ENCODE data around the gene OGFR.

Gene OGFR

DNA sequence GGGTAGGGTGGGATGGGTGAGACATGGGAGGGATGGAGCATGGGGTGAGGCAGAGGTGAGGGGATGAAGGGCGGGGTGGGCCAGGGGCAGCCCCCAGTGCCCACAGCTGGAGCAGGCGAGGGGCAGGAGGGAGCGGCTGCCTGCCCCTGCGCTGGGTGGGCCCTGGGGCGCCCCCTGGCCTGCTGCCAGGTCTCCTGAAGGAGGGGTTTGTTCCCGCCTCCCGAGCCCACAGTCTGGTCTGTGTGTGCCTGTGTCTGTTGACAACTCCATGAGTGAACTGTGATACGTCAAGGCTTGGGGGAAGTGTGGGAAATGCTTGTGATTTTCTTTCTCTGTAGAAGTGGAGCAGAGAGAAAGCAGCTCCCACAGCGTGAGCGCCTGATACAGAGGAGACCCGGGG, 19.2 kb upstream of the OGFR start:
- DNase-seq: no peak

DNA sequence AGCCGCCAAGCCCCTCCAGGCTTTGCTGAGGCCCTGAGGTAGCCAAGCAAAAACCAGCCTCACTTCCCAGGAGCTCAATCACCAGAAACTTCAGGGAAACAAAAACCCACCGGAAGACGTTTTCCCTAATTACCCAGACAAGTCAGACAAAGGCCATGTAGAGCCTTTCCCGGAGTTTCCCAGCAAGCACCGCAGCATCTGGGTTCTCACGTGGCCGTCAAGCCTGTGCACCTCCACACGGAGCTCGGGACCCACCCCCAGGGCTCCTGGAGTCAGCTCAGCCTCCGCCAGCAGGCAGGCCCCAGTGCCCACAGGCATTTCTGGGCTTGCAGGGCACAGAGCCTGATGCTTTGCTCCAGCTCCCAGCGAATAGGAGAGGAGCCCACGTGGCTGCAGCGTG, 18.5 kb upstream of the OGFR start:
- no peak for DNase-seq

DNA sequence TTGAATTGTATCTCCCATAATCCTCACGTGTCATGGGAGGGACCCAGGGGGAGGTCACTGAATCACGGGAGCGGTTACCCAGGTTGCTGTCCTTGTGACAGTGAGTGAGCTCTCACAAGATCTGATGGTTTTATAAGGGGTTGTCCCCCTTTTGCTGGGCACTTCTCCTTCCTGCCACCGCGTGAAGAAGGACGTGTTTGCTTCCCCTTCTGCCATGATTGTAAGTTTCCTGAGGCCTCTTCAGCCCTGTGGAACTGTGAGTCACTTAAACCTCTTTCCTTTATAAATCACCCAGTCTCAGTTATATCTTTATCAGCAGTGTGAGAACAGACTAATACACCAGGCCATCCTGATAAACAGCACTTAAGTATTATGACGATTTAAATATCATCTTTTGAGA, 17.3 kb upstream of the OGFR start:
- DNase-seq: no peak

DNA sequence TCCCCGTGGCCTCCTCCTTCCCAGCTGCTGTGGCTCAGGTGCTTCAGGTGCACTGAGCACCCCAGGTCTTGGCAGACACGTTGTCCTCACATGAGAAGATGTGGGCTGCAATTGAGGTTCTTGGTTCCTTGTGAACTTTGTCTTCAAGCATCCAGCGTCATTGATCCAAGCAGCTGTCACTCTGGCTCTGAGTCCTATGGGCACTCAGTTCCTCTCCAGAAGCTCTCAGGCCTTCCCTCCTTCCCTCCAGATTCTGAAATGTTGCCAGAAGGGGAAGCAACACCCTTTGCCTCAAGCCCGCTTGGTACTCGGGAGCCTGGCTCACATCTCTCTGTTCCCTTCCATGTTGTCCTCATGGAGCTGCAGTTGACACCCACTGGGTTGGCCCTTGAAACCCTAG, 16.8 kb upstream of the OGFR start:
- no peak for DNase-seq

DNA sequence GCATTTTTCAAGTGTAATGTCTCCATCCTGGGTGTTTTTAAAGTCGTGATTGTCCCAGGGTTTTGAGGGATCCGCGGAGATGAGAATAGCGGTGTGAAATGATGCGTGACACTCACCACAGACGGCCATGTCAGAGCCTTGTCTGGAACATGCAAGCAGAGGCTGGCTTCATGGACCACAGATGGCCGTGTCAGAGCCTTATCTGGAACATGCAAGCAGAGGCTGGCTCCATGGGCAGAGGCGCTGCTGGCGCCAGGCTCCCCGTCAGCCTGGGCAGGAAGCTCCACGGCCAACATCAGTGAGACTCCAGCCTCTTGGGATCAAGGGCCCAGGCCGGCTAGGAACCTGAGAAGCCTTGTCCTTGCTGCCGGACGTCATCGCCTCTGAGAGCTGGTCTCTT, 16.0 kb upstream of the OGFR start:
- no peak for DNase-seq

DNA sequence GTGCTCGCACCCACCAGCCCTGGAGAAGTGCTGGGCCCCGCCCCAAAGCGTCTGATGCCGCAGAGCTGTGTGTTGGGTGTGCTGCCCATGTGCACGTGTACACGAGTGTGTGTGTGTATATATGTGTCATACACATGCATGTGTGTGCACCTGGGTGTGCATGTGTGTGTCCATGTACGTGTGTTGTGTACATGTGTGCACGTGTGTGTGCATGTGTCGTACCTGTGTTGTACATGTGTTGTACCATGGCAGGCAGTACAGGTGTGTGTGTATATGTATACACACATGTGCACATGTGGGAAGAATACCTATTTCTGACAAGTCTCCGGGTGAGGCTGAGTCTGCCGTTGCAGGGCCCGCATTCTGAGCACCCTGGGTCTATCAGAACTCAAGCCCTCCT, 14.6 kb upstream of the OGFR start:
- no peak for DNase-seq

DNA sequence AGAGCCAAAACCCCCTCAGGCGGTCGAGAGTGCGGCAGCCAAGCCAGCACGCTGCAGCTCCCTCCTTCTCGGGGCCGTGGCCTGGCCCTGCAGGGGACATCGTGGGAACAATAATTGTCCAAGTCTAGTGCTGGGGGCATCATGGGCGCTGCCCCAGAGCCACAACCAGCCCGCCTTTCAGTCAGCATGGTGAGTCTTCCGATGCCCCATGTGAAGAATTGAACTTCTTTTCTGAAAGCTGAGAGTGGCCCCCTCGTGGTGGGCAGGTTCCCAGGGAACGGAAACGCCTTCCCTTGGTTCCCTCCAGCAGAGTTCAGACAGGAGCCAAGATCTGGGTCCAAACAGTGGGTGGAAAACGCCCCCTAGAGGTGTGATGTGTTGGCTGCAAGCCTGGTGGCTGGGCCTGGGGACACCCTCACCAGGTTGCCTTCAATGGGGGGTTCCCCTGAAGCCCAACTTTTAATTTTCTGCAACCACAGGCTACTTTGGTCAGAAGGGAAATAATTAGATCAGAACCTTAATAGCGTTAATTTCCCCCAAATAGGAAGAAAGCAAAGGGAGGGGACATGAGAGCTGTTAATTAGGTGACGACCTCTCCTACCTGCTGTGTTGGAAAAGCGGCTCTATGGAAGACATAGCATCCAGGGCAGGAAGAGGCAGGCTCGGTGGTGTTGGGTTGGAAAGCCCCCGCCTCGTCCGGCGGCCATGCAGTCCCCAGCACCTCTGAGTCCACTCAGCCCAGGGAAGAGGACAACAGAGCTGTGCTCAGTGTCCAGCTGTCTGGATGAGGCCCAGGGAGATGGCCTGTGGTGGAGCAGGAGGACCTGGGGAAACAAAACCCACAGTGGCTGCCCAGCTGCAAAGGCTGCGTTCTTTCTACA, 13.1 kb upstream of the OGFR start:
- peak; percentile 89 for DNase-seq

DNA sequence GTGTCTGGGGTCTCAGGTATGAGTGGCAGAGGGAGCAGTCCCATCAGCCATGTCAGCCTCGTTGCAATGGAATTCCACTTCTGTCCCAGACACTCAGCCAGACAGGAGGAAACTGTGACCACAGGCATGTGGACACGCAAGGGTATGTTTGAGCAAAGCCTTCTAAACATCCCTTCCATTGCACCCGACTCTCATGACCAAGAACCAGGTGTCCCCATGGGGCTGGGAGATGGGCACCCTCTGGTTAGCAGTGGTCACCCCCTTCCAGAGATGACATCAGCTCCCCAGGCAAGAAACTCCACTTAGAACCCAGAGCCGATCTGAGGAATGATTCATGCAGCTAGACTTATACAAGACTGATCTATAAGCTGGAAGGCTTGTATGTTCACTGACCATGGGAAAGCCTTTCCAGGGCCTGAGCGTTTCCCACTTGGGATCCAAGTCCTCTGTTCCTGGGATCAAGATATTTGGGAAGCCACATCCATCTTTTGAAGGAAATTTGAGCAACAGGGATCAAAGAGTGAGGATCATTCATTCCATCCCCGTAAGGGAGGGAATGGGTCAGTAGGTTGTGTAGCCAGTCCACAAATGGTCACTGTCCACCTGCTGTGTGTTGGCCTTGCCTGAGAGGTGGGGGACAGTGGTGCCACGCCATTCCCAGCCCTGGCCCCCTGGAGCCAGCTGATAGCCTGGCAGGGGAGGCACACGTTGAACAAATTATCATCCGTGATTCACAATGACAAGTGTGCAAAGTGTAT, 12.3 kb upstream of the OGFR start:
- DNase-seq: peak; percentile 66

DNA sequence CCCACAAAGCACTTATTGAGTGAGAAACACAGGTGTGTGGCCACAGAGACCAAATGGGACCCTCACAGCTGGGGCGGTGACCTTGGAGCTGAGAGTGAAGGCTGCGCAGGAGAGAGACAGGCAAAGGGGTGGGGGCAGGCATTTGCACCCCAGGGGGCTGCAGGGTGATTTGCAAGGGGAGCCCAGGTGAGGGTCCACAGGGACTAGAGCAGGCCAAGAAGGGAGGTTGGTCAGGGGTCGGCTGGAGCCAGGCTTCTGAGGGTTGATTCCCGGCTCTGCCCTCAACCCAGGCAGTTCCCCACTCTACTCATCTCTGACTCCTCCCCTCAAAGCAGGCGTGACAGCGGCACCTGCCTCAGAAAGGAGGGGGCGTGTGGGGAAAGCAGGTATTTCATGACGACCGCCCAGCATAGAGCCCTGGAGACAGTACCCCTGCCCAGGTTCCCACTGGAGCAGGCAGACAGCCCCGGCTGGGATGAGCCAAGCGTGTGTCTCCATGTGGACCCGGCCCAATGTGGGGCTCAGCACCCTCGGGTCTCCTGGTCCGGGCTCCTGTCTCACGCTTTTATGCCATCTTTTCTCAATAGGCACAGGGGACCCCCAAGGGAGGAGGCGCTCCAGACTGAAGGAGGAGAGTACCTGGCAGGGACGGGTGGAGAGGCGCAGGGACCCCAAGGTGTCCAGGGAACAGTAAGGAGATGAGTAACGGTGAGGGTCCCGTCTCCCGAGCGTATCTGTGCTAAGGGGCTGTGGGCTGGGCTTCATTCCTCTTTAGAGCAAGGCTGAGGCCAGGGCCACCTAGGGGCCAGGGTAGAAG, 11.5 kb upstream of the OGFR start:
- no peak for DNase-seq

DNA sequence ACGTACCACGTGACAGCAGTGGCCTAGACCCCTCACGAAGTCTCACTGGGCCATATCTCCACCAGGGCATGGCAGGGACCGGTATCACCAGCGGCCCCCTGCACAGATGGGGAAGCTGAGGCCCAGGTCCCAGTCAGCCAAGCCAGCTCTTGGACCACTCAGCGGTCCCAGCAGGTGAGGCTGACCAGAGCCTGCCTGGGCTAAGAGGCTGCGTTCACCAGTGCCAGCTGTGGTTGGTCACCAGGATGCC, 11.0 kb upstream of the OGFR start:
- no peak for DNase-seq

DNA sequence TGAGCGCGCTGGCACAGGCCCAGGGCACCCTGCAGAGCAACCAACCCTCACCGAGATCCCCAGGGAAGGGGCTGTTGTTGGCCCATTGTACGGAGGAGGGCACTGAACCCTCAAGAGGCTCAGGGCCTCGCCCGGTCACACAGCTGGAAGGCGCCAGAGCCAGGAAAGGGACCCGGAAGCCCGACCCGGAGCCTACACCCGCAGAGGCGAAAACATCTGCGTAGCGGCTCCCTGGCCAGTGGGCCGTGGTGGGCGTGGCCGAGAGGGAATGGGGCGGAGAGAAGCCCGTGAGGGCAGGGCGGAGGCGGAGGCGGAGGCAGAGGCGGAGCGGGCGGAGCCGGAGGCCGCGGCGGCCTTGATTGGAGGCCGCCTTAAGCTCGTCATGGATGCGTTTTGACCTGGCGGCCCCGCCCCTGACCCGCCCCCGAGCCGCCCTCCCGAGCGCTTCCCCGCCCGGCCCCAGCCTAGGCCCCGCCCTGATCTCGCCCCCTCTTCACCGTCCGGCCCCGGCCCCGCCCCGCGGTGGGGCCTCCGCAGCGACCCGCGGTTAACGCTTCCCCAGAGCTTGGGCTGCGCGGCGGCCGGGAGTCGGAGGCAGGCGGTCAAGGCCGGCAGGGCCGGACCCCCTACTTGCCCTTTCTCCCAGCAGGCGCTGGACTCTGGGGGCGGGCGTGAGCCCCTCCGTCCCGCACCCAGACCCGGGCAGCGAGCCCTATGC, 10.5 kb upstream of the OGFR start:
- peak; percentile 95 for DNase-seq

DNA sequence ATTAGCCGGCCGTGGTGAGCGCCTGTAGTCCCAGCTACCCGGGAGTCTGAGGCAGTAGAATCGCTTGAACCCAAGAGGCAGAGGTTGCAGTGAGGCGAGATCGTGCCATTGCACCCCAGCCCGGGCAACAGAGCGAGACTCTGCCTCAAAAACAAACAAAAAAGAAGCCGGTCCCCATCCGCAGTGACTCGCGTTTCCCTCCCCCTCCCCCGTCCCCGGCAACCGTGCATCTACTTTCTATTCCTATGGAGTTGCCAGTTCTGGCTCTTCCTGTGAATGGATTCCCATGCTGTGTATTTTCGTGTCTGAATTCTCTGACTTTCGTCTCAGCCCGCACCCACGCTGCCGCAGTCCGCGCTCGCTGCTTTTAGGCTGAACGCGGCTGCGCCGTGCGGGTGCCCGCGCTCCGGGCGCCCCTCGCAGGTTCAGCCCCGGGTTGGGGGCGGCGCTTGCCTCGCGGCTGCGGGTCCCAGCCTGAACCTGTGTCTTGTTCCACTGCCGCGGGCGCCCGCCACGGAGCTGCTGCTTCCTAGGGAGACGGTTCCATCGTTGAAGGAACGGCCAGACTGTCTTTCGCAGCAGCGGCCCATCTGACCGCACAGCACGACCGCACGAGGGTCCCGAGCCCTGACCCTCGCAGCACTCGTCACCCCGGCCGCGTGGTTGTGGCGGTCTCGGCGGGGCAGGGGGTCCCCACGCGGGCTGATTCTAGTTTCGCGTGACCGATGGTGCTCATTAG, 9.4 kb upstream of the OGFR start:
- peak; percentile 49 for DNase-seq

DNA sequence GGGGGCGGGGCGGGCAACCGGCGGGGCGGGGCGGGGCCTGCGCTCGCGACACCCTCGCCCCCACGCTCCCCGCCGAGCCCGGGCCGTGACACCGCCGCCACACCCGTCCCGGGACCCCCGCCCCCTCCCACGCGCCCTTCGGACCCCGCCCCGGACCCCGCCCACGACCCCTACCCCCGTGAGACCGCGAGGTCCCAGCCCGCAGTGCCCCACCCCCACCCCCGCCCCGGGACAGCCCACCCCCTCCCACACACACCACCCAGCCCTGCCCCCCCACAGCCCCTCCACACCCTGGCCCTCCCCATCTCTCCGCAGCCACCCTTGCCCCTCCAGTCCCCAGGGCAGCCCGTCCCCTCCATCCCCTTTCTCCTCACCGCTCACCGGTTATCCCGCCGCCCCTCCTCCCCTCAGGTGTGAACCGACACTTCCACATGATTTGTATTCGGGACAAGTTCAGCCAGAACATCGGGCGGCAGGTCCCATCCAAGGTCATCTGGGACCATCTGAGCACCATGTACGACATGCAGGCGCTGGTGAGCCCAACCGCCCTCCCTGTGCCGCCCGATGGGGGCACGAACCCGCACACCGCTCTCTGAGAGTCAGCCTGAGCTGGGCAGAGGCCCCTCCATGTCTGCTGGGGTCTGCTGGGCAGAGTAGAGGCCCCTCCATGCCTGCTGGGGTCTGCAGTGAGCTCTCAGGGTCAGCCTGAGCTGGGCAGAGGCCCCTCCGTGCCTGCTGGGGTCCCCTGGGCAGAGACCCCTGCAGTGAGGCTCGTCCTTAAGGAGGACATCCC, 7.7 kb upstream of the OGFR start:
- no peak for DNase-seq

DNA sequence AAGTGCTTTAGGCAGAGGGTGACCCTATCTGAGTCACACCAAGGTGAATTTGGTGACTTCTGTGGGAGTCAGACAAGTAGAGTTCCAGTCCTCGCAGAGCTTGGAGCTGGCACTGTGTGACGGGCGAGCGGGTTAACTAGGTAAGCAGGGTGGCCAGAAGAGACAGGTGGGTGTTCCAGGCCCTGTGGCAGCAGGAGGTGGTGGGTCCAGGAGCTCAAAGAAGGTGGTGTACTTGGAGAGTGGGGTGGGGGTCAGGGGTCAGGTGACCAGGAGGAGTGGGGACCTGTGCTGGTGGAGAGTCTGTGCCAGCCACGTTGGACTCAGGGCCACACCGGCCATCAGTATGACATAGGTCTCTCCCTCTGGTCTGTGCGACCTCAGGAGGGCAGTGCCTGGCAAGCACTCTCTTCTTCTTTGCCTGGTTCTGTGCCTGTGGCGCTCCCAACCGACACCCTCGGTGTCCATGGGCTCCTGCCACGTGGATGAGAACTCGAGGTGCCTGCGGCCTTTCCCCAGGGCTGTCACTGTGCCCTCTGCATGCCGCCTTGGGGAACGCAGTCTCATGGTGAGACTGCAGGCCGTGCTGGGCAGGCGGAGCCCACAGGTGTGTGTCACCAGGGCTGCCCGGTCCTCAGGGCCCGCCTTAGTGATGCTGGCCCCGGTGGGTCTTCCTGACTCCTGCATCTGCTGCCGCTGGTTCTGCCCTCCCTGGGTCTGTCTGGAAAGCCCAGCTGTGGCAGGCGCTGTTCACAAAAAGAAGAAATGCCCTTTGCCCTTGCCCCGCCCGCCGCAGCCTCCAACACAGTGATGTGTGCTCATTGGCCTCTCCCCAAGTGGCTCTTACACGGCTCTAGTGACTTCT, 6.7 kb upstream of the OGFR start:
- DNase-seq: no peak

DNA sequence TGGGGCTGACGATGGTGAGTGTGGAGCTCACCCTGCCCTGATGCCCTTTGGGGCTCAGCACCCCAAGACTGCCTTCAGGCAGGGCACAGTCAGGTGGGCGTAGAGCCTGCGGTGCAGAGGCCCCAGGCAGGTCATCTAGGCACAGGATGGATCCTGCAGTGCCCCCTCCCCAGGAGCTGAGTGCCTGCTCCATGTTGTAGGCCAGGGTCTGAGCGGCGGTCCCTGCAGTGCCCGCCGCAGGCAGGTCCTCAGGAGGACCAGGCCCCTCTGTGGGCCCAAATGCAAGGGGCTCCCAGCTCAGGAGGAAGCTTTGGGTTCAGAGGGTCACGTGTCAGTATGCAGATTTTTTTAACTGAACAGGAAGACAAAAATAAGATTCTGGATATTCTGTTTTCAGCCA, 5.6 kb upstream of the OGFR start:
- no peak for DNase-seq

DNA sequence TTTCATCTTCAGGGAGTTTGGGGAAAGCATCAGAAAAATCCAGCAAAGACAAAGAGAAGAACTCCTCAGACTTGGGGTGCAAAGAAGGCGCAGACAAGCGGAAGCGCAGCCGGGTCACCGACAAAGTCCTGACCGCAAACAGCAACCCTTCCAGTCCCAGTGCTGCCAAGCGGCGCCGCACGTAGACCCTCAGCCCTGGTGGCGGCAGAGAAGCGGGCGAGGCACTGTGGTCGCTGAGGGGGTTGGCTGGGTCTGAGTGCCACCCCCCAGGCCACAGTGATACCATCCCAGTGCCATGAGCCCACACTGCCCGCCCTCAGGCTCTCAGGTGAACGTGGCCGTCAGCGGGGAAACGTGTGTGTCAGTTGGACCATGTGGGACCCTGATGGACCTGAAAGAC, 5.2 kb upstream of the OGFR start:
- DNase-seq: no peak

DNA sequence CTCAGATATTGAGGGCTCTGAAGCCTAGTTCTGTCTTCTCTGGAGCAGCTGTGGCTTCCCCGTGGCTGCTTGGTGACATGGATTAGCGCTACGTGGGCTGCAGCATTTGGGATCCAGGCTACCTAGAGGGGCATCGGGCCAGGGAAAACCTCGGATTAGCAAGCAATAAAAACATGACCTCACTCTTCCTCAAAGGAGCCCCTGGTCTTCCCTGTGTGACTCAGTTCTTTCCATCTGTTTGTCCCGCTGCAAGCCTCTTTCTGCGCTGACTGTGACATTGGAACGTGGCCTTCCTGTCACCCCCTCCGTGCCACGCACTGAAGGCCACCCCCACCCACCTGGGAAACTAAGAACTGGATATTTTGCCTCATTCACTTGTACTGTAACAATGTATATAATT, 4.8 kb upstream of the OGFR start:
- no peak for DNase-seq

DNA sequence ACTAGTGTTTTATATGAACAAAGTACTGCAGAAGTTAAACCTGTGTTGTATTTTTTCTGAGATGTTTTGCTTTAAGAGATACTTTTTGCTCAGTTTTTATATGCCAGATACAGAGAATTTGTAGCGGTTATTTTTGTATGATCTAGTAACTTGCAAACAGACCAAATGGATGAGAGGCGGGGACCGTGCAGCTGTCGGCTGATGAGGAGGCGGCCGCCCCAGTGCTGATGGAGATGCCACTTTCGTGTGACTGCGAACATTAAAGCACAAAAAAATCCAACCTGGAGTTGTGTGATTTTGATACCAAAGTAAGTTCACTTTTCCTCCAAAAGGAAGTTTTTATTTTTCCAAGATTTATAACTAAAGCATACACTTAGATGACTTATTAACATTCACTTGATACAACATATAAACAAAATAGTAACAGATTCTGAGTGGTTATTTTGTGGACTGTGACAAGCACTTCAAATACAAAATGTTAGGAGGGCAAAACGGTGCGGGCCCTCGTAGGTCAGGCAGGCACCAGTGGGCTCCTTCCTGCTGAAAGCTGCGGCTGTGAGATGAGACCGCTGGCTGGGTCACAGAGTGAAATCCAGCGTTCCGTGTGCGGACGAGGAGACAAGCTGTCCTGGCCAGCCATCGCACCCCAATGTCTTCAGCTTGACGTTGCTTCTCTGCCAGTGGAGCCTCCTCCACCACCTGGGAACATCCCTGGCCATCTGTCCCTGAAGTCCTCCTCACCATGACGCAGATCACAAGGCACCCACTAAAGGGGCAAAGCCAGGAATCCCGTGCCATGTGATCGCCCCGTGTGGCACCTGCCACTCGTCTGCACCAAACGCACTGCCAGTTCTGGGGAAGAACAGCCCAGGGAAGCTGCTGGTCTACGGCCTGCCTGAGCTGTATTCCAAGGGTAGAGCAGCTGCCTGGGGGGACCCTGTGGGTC, 4.0 kb upstream of the OGFR start:
- DNase-seq: no peak

DNA sequence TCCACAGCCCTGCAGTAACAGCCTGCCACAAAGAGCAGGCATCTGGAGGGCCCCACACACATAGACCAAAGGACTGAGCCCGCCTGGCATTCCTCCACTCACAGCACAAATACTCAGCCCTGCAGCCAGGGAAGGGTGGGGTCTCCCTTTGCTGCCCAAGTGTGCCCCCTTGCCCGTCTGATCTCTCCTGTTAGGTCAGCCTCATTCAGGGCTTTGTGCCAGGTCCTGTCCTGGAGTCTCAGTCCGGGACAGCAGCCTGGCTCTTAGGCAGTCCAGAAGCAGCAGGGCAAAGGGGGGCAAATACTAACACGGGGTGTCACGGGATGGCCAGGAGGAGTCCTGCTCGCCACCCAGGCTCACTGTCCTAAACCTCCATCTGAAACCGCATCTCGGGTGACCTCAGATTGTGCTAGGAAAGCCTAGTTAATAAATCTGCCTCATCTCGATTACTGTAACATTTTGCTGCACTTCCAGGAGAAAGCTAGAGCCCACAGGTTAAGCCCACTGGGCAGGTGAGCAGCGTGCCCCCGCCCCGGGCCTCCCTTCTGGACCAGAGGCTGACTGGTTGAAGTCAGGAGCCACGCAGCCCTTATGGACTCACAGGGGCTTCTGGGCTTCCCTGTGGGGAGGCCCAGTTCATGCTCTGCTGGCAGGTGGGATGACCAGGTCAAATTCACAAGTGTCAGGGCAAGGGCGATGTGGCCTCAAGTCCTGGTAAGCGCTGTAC, 3.2 kb upstream of the OGFR start:
- DNase-seq: no peak
